HepG2 (cell line): ENCODE results near the gene ACADS. TPM values are rescaled to one million over a fixed set of nuclear protein-coding genes. Genes with fewer than 3 reads are reported as not detected.

Source experiments
- CREM ChIP-seq, 2 experiments: sonication (generic) in 1 of 2; formaldehyde crosslinking in 1 of 2; IDR thresholded peaks; 2 replicates each; pipeline versions ENCODE4 v1.4.0 to v1.6.1; 2016 to 2020; ENCODE audit warnings: antibody characterized with exemption in 1 of 2, mild to moderate bottlenecking in 1 of 2, missing genetic modification reagents in 1 of 2
- ELF3 ChIP-seq: IDR thresholded peaks from 2 replicates; pipeline ENCODE4 v1.6.1; 2016; ENCODE audit warnings: missing genetic modification reagents, missing compliant biosample characterization
- FOXA1 ChIP-seq, 2 experiments: fragments of 450-650 bp in 1 of 2; sonication (generic) in 1 of 2; formaldehyde crosslinking in 1 of 2; IDR thresholded peaks; 2 replicates each; pipeline versions ENCODE4 v1.4.0 to v1.6.1; 2016 to 2020; ENCODE audit warnings: missing genetic modification reagents in 1 of 2
- FOXP1 ChIP-seq, 2 experiments: fragments of 450-650 bp in 1 of 2; IDR thresholded peaks; 2 replicates each; pipeline ENCODE4 v1.6.1; 2017 to 2018; ENCODE audit warnings: antibody characterized with exemption in 1 of 2
- KLF12 ChIP-seq: sonication (generic); formaldehyde crosslinking; IDR thresholded peaks from 2 replicates; pipeline ENCODE4 v1.4.0; 2020; ENCODE audit warnings: missing genetic modification reagents, borderline replicate concordance
- KLF16 ChIP-seq, 2 experiments: sonication (generic) in 1 of 2; formaldehyde crosslinking in 1 of 2; IDR thresholded peaks; 2 replicates each; pipeline versions ENCODE4 v1.6.1 to v1.8.0; 2016 to 2023; ENCODE audit warnings: missing genetic modification reagents in 2 of 2, missing compliant biosample characterization in 1 of 2
- MXI1 ChIP-seq: IDR thresholded peaks from 3 replicates; pipeline ENCODE4 v1.6.1; 2012; ENCODE audit warnings: low read depth, low read length, inconsistent platforms, borderline replicate concordance
- NR2F2 ChIP-seq: IDR thresholded peaks from 2 replicates; pipeline ENCODE4 v1.6.1; 2012; ENCODE audit warnings: low read depth, inconsistent platforms, borderline replicate concordance
- PHF21A ChIP-seq: sonication (generic); formaldehyde crosslinking; IDR thresholded peaks from 2 replicates; pipeline ENCODE4 v1.5.0; 2020; ENCODE audit warnings: mild to moderate bottlenecking, missing genetic modification reagents
- RXRB ChIP-seq: IDR thresholded peaks from 2 replicates; pipeline ENCODE4 v1.6.1; 2016; ENCODE audit warnings: borderline replicate concordance, missing genetic modification reagents, missing compliant biosample characterization
- SAP130 ChIP-seq: IDR thresholded peaks from 2 replicates; pipeline ENCODE4 v1.6.1; 2016; ENCODE audit warnings: low read depth
- SIX4 ChIP-seq: sonication (generic); formaldehyde crosslinking; IDR thresholded peaks from 2 replicates; pipeline ENCODE4 v1.4.0; 2020; ENCODE audit warnings: missing genetic modification reagents
- SUZ12 ChIP-seq: fragments of 150-350 bp; IDR thresholded peaks from 2 replicates; pipeline ENCODE4 v1.6.1; 2014; ENCODE audit warnings: low read depth, low read length
- TRIM24 ChIP-seq: sonication (generic); formaldehyde crosslinking; IDR thresholded peaks from 2 replicates; pipeline ENCODE4 v1.8.0; 2022; ENCODE audit warnings: mild to moderate bottlenecking, missing genetic modification reagents
- ZNF331 ChIP-seq: sonication (generic); formaldehyde crosslinking; IDR thresholded peaks from 2 replicates; pipeline ENCODE4 v1.4.0; 2020; ENCODE audit warnings: missing genetic modification reagents
- ZNF558 ChIP-seq: sonication (generic); formaldehyde crosslinking; IDR thresholded peaks from 2 replicates; pipeline ENCODE4 v1.9.0; 2022; ENCODE audit warnings: mild to moderate bottlenecking, missing genetic modification reagents, borderline replicate concordance
- ZNF7 ChIP-seq: IDR thresholded peaks from 2 replicates; pipeline ENCODE4 v1.6.1; 2016; ENCODE audit warnings: missing biosample characterization, missing genetic modification reagents
- ZNF709 ChIP-seq: sonication (generic); formaldehyde crosslinking; IDR thresholded peaks from 2 replicates; pipeline ENCODE4 v1.5.0; 2020; ENCODE audit warnings: mild to moderate bottlenecking, missing genetic modification reagents
- polyA plus RNA-seq, 8 experiments: library from polyadenylated mRNA; depleted of rRNA in 3 of 8; stranded (reverse) in 7 of 8; unstranded in 1 of 8; fragments of >200 nt; fragmentation: Illumina TruSeq in 4 of 8; extraction: Trizol in 4 of 8; gene quantifications; 2 replicates each; pipeline versions ENCODE4 v1.2.1 to v1.2.3, GENCODE V29; 2011 to 2016; ENCODE audit warnings: low read depth in 4 of 8, missing spikeins in 1 of 8, mixed read lengths in 1 of 8; ENCODE audit not compliant: insufficient read depth in 1 of 8
- total RNA-seq, 5 experiments: library from RNA; depleted of rRNA; stranded (reverse); fragments of >200 nt; fragmentation: Illumina TruSeq; extraction: Trizol; gene quantifications; 2 replicates each; pipeline ENCODE4 v1.2.3, GENCODE V29; 2016; ENCODE audit warnings: low read depth in 1 of 5
- TF ChIP-seq, protein P1 (sequence below): IDR thresholded peaks from 2 replicates; pipeline ENCODE4 v1.6.1; 2016; ENCODE audit warnings: mild to moderate bottlenecking
- TF ChIP-seq, protein P2 (sequence below): IDR thresholded peaks from 2 replicates; pipeline ENCODE4 v1.6.1; 2016
- TF ChIP-seq, protein P3 (sequence below): sonication (generic); formaldehyde crosslinking; conservative IDR thresholded peaks from 2 replicates; pipeline ENCODE4 v1.4.0; 2020; ENCODE audit warnings: missing genetic modification reagents
- TF ChIP-seq, protein P4 (sequence below): sonication (generic); formaldehyde crosslinking; IDR thresholded peaks from 2 replicates; pipeline ENCODE4 v1.4.0; 2020; ENCODE audit warnings: missing genetic modification reagents, borderline replicate concordance
- TF ChIP-seq, protein P5 (sequence below): sonication (generic); formaldehyde crosslinking; IDR thresholded peaks from 2 replicates; pipeline ENCODE4 v1.8.0; 2022; ENCODE audit warnings: missing genetic modification reagents, mild to moderate bottlenecking, inconsistent platforms, borderline replicate concordance

The ACADS gene
- total and polyA plus RNA-seq, 2 of the 13 experiments (the other 11 are each of a cell fraction or from before 2014, with no cell fraction given) = 17.4 to 27.7 TPM

DNA sequence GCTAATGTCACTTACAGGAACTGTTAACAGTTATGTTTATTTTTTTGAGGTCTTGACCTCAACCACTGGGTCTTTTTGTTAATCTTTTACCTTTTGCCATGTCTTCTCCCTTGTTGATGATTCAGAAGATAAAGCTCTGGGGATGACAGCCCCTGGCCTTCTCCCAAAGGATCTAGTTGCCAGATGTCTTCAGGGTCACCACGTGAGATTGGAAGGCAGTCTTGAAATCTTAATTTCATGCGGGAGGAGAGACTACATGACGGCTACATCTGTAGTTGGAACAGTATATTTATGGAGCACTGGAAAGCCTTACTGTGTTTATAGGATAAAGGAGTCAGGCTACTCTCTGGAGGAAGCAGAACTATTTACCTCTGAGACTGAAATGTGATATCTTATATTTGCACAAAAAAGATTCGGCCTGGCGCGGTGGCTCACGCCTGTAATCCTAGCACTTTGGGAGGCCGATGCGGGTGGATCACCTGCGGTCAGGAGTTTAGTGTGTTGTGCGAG, 33.0 kb upstream of the ACADS start (continued):
- TF ChIP-seq NR2F2 = peak; percentile 66
- TF ChIP-seq KLF12 (CRISPR knock-in tag) = no peak
- TF ChIP-seq ELF3 (CRISPR knock-in tag) = peak; percentile 54; the same call in 1 of the 2 replicates
- TF ChIP-seq SIX4 = peak; percentile 24; the same call in 1 of the 2 replicates
- no peak for TF ChIP-seq ZNF558 (CRISPR knock-in tag)
- 0 out of 4 replicates have a peak, but pooled peaks of 1 of the 2 experiments have one; percentile 29 for TF ChIP-seq KLF16 (CRISPR knock-in tag; IDR thresholded peaks at IDR 0.05)
- TF ChIP-seq, protein P1, sequence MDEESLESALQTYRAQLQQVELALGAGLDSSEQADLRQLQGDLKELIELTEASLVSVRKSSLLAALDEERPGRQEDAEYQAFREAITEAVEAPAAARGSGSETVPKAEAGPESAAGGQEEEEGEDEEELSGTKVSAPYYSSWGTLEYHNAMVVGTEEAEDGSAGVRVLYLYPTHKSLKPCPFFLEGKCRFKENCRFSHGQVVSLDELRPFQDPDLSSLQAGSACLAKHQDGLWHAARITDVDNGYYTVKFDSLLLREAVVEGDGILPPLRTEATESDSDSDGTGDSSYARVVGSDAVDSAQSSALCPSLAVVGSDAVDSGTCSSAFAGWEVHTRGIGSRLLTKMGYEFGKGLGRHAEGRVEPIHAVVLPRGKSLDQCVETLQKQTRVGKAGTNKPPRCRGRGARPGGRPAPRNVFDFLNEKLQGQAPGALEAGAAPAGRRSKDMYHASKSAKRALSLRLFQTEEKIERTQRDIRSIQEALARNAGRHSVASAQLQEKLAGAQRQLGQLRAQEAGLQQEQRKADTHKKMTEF = peak; percentile 24; the same call in 1 of the 2 replicates
- TF ChIP-seq, protein P2, sequence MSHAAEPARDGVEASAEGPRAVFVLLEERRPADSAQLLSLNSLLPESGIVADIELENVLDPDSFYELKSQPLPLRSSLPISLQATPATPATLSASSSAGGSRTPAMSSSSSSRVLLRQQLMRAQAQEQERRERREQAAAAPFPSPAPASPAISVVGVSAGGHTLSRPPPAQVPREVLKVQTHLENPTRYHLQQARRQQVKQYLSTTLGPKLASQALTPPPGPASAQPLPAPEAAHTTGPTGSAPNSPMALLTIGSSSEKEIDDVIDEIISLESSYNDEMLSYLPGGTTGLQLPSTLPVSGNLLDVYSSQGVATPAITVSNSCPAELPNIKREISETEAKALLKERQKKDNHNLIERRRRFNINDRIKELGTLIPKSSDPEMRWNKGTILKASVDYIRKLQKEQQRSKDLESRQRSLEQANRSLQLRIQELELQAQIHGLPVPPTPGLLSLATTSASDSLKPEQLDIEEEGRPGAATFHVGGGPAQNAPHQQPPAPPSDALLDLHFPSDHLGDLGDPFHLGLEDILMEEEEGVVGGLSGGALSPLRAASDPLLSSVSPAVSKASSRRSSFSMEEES (CRISPR knock-in tag) = peak; percentile 85
- peak; percentile 92 for TF ChIP-seq SAP130 (CRISPR knock-in tag)
- TF ChIP-seq, protein P3, sequence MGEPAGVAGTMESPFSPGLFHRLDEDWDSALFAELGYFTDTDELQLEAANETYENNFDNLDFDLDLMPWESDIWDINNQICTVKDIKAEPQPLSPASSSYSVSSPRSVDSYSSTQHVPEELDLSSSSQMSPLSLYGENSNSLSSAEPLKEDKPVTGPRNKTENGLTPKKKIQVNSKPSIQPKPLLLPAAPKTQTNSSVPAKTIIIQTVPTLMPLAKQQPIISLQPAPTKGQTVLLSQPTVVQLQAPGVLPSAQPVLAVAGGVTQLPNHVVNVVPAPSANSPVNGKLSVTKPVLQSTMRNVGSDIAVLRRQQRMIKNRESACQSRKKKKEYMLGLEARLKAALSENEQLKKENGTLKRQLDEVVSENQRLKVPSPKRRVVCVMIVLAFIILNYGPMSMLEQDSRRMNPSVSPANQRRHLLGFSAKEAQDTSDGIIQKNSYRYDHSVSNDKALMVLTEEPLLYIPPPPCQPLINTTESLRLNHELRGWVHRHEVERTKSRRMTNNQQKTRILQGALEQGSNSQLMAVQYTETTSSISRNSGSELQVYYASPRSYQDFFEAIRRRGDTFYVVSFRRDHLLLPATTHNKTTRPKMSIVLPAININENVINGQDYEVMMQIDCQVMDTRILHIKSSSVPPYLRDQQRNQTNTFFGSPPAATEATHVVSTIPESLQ (CRISPR knock-in tag) = no peak
- TF ChIP-seq RXRB (CRISPR knock-in tag) = peak; percentile 88
- TF ChIP-seq, protein P4, sequence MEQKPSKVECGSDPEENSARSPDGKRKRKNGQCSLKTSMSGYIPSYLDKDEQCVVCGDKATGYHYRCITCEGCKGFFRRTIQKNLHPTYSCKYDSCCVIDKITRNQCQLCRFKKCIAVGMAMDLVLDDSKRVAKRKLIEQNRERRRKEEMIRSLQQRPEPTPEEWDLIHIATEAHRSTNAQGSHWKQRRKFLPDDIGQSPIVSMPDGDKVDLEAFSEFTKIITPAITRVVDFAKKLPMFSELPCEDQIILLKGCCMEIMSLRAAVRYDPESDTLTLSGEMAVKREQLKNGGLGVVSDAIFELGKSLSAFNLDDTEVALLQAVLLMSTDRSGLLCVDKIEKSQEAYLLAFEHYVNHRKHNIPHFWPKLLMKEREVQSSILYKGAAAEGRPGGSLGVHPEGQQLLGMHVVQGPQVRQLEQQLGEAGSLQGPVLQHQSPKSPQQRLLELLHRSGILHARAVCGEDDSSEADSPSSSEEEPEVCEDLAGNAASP = peak; percentile 82; the same call in 1 of the 2 replicates
- 0 out of 2 replicates have a peak, but pooled peaks have one; percentile 12 for TF ChIP-seq ZNF331 (CRISPR knock-in tag)
- no peak for TF ChIP-seq TRIM24 (CRISPR knock-in tag)
- TF ChIP-seq ZNF7 (CRISPR knock-in tag) = no peak
- no peak for TF ChIP-seq SUZ12
- no peak for TF ChIP-seq FOXA1 (IDR thresholded peaks at IDR 0.05)
- TF ChIP-seq FOXA1 (CRISPR knock-in tag; IDR thresholded peaks at IDR 0.05) = 0 out of 2 replicates have a peak, but pooled peaks have one; percentile 8
- TF ChIP-seq, protein P5, sequence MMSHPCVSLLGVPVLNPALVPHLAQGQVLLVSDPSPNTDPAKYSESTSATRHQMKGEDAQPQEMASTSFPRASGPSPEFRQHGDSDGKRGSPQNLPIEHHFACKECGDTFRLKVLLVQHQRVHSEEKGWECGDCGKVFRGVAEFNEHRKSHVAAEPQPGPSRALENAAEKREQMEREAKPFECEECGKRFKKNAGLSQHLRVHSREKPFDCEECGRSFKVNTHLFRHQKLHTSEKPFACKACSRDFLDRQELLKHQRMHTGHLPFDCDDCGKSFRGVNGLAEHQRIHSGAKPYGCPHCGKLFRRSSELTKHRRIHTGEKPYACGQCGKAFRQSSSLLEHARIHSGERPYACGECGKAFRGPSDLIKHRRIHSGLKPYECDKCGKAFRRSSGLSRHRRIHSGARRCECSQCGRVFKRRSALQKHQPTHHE (CRISPR knock-in tag) = no peak
- TF ChIP-seq PHF21A (CRISPR knock-in tag) = peak; percentile 68; the same call in 1 of the 2 replicates
- no peak for TF ChIP-seq FOXP1 (IDR thresholded peaks at IDR 0.05)
- TF ChIP-seq FOXP1 (CRISPR knock-in tag; IDR thresholded peaks at IDR 0.05) = peak; percentile 59; the same call in 1 of the 2 replicates
- TF ChIP-seq CREM (IDR thresholded peaks at IDR 0.05) = peak; percentile 52; the same call in 1 of the 2 replicates
- TF ChIP-seq CREM (CRISPR knock-in tag; IDR thresholded peaks at IDR 0.05) = no peak
- TF ChIP-seq MXI1 = peak; percentile 44; the same call in 1 of the 3 replicates
- TF ChIP-seq ZNF709 (CRISPR knock-in tag) = no peak
